KMS-11 (cell line): Measurements from ENCODE around the gene IL31RA.

Experiments
- H2AFZ ChIP-seq: fragments of 200-600 bp; sonication (generic); 2 replicates; pipeline ENCODE4 v1.6.1; 2016; ENCODE audit warnings: antibody characterized with exemption, mixed run types, low read depth
- H3K27ac ChIP-seq: fragments of 200-600 bp; sonication (generic); 2 replicates; pipeline ENCODE4 v1.6.1; 2016; ENCODE audit warnings: mild to moderate bottlenecking, mixed run types
- H3K27me3 ChIP-seq: fragments of 200-600 bp; sonication (generic); 2 replicates; pipeline ENCODE4 v1.6.1; 2017; ENCODE audit warnings: mild to moderate bottlenecking, low read depth, mixed run types, moderate library complexity; ENCODE audit not compliant: insufficient read depth
- H3K36me3 ChIP-seq: fragments of 200-600 bp; sonication (generic); 2 replicates; pipeline ENCODE4 v1.6.1; 2017; ENCODE audit warnings: mild to moderate bottlenecking, mixed run types; ENCODE audit not compliant: insufficient read depth
- H3K4me1 ChIP-seq: fragments of 200-600 bp; sonication (generic); 2 replicates; pipeline ENCODE4 v1.6.1; 2016; ENCODE audit warnings: mild to moderate bottlenecking, low read depth, mixed run types; ENCODE audit not compliant: poor library complexity, severe bottlenecking
- H3K4me2 ChIP-seq: fragments of 200-600 bp; sonication (generic); 2 replicates; pipeline ENCODE4 v1.7.0; 2016; ENCODE audit warnings: mild to moderate bottlenecking, mixed run types
- H3K4me3 ChIP-seq: fragments of 200-600 bp; sonication (generic); IDR thresholded peaks from 2 replicates; pipeline ENCODE4 v1.6.1; 2017; ENCODE audit warnings: low read depth, low read length, mixed read lengths; ENCODE audit not compliant: insufficient read depth
- H3K79me2 ChIP-seq: fragments of 200-600 bp; sonication (generic); 2 replicates; pipeline ENCODE4 v1.6.1; 2016; ENCODE audit warnings: low read depth, mixed run types; ENCODE audit not compliant: insufficient read depth
- H3K9ac ChIP-seq: fragments of 200-600 bp; sonication (generic); 2 replicates; pipeline ENCODE4 v1.6.1; 2016; ENCODE audit warnings: mild to moderate bottlenecking, mixed run types
- H4K20me1 ChIP-seq: fragments of 200-600 bp; sonication (generic); 2 replicates; pipeline ENCODE4 v1.6.1; 2016; ENCODE audit warnings: mild to moderate bottlenecking, mixed run types; ENCODE audit not compliant: insufficient read depth
- TF ChIP-seq, protein P1 (sequence below): fragments of 200-600 bp; sonication (generic); conservative IDR thresholded peaks from 2 replicates; pipeline ENCODE4 v1.6.1; 2017; ENCODE audit warnings: low read depth, mild to moderate bottlenecking, antibody characterized with exemption, low read length, moderate library complexity, mixed read lengths

Gene IL31RA

DNA sequence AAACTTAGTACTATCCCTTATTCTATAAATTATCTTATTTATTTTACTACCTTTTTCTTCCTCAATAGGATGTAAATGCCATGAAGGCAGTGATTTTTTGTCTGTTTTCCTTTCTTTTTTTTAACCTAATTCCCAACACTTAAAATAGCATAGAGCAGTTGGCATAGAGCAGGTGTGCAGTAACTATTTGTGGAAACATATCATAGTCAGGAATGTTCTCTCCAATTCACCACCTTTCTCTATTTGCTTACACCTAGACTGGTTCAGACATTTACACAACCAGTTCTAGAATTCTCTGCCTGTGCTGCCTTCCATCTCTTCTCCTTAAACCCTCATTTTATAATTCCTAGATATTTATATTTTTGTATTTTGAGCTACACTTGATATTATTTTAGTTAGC, 49.6 kb downstream of the IL31RA start:
- Histone ChIP-seq H3K27me3 (no peaks in the 10 kb centered on the region), H3K27ac (no peak overlapping the region), H3K4me2 (no peak overlapping the region), H3K9ac (no peak overlapping the region), H4K20me1 (no peaks in the 10 kb centered on the region), H3K36me3 (no peaks in the 10 kb centered on the region), H3K4me3 (no peak overlapping the region), H2AFZ (no peak overlapping the region), H3K79me2 (no peaks in the 10 kb centered on the region), H3K4me1 (peaks cover 17% of the 10 kb centered on the region)
- TF ChIP-seq, protein P1, sequence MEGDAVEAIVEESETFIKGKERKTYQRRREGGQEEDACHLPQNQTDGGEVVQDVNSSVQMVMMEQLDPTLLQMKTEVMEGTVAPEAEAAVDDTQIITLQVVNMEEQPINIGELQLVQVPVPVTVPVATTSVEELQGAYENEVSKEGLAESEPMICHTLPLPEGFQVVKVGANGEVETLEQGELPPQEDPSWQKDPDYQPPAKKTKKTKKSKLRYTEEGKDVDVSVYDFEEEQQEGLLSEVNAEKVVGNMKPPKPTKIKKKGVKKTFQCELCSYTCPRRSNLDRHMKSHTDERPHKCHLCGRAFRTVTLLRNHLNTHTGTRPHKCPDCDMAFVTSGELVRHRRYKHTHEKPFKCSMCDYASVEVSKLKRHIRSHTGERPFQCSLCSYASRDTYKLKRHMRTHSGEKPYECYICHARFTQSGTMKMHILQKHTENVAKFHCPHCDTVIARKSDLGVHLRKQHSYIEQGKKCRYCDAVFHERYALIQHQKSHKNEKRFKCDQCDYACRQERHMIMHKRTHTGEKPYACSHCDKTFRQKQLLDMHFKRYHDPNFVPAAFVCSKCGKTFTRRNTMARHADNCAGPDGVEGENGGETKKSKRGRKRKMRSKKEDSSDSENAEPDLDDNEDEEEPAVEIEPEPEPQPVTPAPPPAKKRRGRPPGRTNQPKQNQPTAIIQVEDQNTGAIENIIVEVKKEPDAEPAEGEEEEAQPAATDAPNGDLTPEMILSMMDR, result no peak

DNA sequence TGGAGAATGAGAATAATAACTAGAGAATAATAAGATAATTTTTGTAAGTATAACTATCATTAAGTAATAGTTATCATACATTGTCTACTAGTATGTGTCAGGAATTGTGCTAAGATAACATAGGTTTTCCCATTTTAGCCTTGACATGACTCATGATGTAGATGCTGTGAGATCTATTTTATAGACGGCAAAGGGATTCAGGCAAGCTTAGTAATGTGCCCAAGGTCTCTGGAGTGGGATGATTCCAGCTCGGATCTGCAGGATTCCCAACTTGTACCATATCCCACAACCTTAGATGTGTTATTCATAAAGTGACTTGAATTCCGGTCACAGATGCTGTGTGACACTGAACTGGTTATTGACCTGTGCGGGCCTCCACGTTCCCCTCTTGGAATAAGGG, 51.5 kb downstream of the IL31RA start:
- H3K27me3 ChIP-seq, result no peaks in the 10 kb centered on the region
- H3K4me1 ChIP-seq, result peaks cover 17% of the 10 kb centered on the region
- peak overlapping the region; percentile 16; the same call in 1 of the 2 replicates for H3K4me2 ChIP-seq
- TF ChIP-seq, protein P1, result no peak
- no peak overlapping the region for H3K4me3 ChIP-seq
- no peaks in the 10 kb centered on the region for H4K20me1 ChIP-seq
- no peaks in the 10 kb centered on the region for H3K79me2 ChIP-seq
- no peak overlapping the region for H3K9ac ChIP-seq
- H3K36me3 ChIP-seq, result no peaks in the 10 kb centered on the region
- no peak overlapping the region for H3K27ac ChIP-seq
- H2AFZ ChIP-seq, result peak overlapping the region; percentile 2; the same call in 1 of the 2 replicates

DNA sequence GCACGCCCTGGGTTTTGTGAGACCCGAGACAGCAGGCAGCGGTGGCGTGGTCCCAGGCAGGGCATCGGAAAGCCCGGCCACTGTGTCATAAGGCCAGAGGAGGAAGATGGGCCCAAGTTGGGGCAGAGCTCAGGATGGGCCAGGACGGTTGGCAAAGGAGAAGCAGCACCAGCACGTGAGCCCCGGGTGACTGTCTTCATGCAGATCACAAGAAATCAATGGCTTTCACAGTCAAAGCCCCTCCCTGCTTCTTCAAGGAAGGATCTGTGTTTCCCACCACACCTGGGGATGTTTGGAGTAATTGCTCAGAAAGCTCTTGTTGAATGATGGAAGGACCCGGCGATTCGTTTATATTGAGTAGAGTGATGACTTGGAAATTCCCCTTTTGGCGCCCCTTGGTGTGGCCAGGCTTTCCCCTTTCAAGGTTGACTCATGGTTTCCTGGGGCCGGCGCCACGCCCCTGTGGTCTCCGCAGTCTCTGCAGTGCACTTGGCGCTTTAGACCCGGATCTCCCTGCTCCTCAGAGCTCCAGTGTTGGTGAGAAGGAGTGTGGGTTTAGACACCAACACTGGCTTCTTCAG, 52.1 kb downstream of the IL31RA start:
- Histone ChIP-seq H3K9ac (no peak overlapping the region), H3K4me1 (peaks cover 17% of the 10 kb centered on the region), H3K4me2 (peak overlapping the region; percentile 16; the same call in 1 of the 2 replicates), H3K27me3 (no peaks in the 10 kb centered on the region), H4K20me1 (no peaks in the 10 kb centered on the region), H3K79me2 (no peaks in the 10 kb centered on the region), H3K27ac (no peak overlapping the region), H2AFZ (peak overlapping the region; percentile 2; the same call in 1 of the 2 replicates), H3K36me3 (no peaks in the 10 kb centered on the region), H3K4me3 (no peak overlapping the region)
- TF ChIP-seq, protein P1, result no peak

DNA sequence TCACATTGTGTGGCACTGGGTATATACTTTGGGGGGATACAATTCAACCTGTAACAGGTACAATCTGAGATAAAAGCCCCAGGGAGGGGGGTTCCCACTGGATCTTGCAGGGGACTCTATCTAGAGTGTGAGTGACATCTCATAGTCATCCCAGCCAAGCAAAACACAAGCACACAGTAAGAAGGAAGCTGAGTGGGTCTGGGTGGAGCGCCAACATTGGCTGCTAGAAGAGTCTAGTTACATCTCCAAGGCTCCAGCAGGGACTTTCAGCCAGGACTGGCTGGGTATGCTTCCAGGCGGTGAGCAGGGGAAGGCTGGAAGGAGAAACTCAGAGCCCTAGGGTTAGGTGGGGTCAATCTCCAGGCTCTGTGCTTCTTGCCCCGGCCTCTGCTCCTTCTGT, 53.0 kb downstream of the IL31RA start:
- no peaks in the 10 kb centered on the region for H3K79me2 ChIP-seq
- no peaks in the 10 kb centered on the region for H3K36me3 ChIP-seq
- peak overlapping the region; percentile 2; the same call in 1 of the 2 replicates for H2AFZ ChIP-seq
- H3K9ac ChIP-seq, result no peak overlapping the region
- TF ChIP-seq, protein P1, result no peak
- no peaks in the 10 kb centered on the region for H4K20me1 ChIP-seq
- H3K4me3 ChIP-seq, result no peak overlapping the region
- no peak overlapping the region for H3K4me2 ChIP-seq
- H3K27ac ChIP-seq, result no peak overlapping the region
- no peaks in the 10 kb centered on the region for H3K27me3 ChIP-seq
- peaks cover 17% of the 10 kb centered on the region for H3K4me1 ChIP-seq
